Testis (tissue), 3 donors: Measurements from ENCODE around the gene LPP. TPM values are rescaled to one million over a fixed set of nuclear protein-coding genes. Genes with fewer than 3 reads are reported as not detected.
A peak's percentile ranks its signal among the peaks of the same experiment; 100 is the strongest.

Source experiments
- DNase-seq: peaks from one replicate; pipeline ENCODE4 v3.0.0-alpha.2; 2019
- H3K27ac ChIP-seq, 2 donors: fragments of 200-600 bp; sonication (generic); one replicate each; pipeline ENCODE4 v1.5.1; 2019
- H3K27me3 ChIP-seq: fragments of 200-600 bp; sonication (generic); one replicate; pipeline ENCODE4 v1.5.1; 2019
- H3K36me3 ChIP-seq: fragments of 200-600 bp; sonication (generic); one replicate; pipeline ENCODE4 v1.5.1; 2017; ENCODE audit warnings: low read depth; ENCODE audit errors: missing control alignments
- H3K4me1 ChIP-seq: fragments of 200-600 bp; sonication (generic); one replicate; pipeline ENCODE4 v1.5.1; 2019
- H3K4me3 ChIP-seq, 2 donors: fragments of 200-600 bp; sonication (generic); one replicate each; pipeline ENCODE4 v1.5.1; 2017 to 2019
- H3K9me3 ChIP-seq: fragments of 200-600 bp; sonication (generic); one replicate; pipeline ENCODE4 v1.5.1; 2017
- CTCF ChIP-seq, 3 experiments: fragments of 450-650 bp in 2 of 3; fragments of 200-600 bp in 1 of 3; sonication (generic) in 1 of 3; IDR thresholded peaks; one replicate each; pipeline ENCODE4 v1.5.1; 2016 to 2019; ENCODE audit warnings: antibody characterized with exemption in 3 of 3, mild to moderate bottlenecking in 2 of 3, moderate library complexity in 1 of 3
- POLR2A ChIP-seq: fragments of 450-650 bp; IDR thresholded peaks from one replicate; pipeline ENCODE4 v1.6.1; 2017; ENCODE audit warnings: antibody characterized with exemption, mild to moderate bottlenecking, moderate library complexity
- WGBS, 2 donors: methylation state at CpG; one replicate each; pipeline ENCODE4 v1.1.5; 2018; 5-methylcytosine and 5-hydroxymethylcytosine counted together
- intact Hi-C: fragments of 100-400 bp; cut with DNase I; formaldehyde crosslinking; loops from one replicate; pipeline ENCODE4 v1.15.1; 2023; ENCODE audit warnings: low total_unique reads
- polyA plus RNA-seq: library from polyadenylated mRNA; stranded (reverse); fragments of 350-450 nt; fragmentation: Illumina TruSeq; extraction: RNeasy Lipid Tissue Mini Kit (QIAGEN cat#74804); gene quantifications from one replicate; pipeline ENCODE4 v1.2.3, GENCODE V29; 2014; ENCODE audit warnings: low read depth, low replicate concordance; ENCODE audit not compliant: insufficient read depth
- total RNA-seq, 2 donors: library from RNA; depleted of rRNA; stranded (reverse); fragments of >200 nt; gene quantifications; one replicate each; pipeline ENCODE4 v1.2.3, GENCODE V29; 2016

The LPP gene
- total and polyA plus RNA-seq, 3 donors from 2014 or later, result 89.9 to 135 (median 132) TPM

- DNase-seq, result no peak
- 87 to 97% methylated on average over 3 of the region's 3 CpGs for WGBS, 2 donors
- Histone ChIP-seq H3K27me3 (no peaks in the 10 kb centered on the region), H3K36me3 (no peaks in the 10 kb centered on the region), H3K9me3 (no peaks in the 10 kb centered on the region), H3K4me3 (no peak overlapping the region), H3K27ac (no peak overlapping the region), H3K4me1 (peaks cover 16% of the 10 kb centered on the region)
- intact Hi-C loops, result no loop called here
- no peak for TF ChIP-seq POLR2A
- peak in 1 of 3 experiments; percentile 7 for TF ChIP-seq CTCF (IDR thresholded peaks at IDR 0.05)
Measured at GRCh38 chr3:188834349-188834748, 680.4 kb downstream of the LPP start.

- Histone ChIP-seq H3K27ac (no peak overlapping the region), H3K4me1 (no peaks in the 10 kb centered on the region), H3K4me3 (no peak overlapping the region), H3K36me3 (no peaks in the 10 kb centered on the region), H3K27me3 (no peaks in the 10 kb centered on the region), H3K9me3 (no peaks in the 10 kb centered on the region)
- 96% methylated on average over 8 of the region's 8 CpGs for WGBS, 2 donors
- intact Hi-C loops, result no loop called here
- TF ChIP-seq CTCF (IDR thresholded peaks at IDR 0.05) (no peak), POLR2A (no peak)
- no peak for DNase-seq
Measured at GRCh38 chr3:188839187-188839695, 685.3 kb downstream of the LPP start.

GRCh38 chr3:188840290-188840689 lies 686.3 kb downstream of the LPP start:
- DNase-seq, result no peak
- Histone ChIP-seq H3K4me3 (no peak overlapping the region), H3K27me3 (no peaks in the 10 kb centered on the region), H3K36me3 (no peaks in the 10 kb centered on the region), H3K27ac (no peak overlapping the region), H3K9me3 (no peaks in the 10 kb centered on the region), H3K4me1 (peaks cover 6% of the 10 kb centered on the region)
- 83 to 100% methylated on average over 1 of the region's 1 CpG for WGBS, 2 donors
- TF ChIP-seq POLR2A, result no peak
- no peak for TF ChIP-seq CTCF (IDR thresholded peaks at IDR 0.05)
- intact Hi-C loops, result no loop called here

GRCh38 chr3:188841906-188842305 lies 687.9 kb downstream of the LPP start:
- Histone ChIP-seq H3K36me3 (no peaks in the 10 kb centered on the region), H3K4me1 (peaks cover 17% of the 10 kb centered on the region), H3K27me3 (no peaks in the 10 kb centered on the region), H3K4me3 (no peak overlapping the region), H3K9me3 (no peaks in the 10 kb centered on the region), H3K27ac (no peak overlapping the region)
- intact Hi-C loops, result no loop called here
- TF ChIP-seq POLR2A, result no peak
- no peak for TF ChIP-seq CTCF (IDR thresholded peaks at IDR 0.05)
- no peak for DNase-seq
- 87 to 89% methylated on average over 3 of the region's 3 CpGs for WGBS, 2 donors

- H3K4me1 ChIP-seq, result peaks cover 17% of the 10 kb centered on the region
- no peak overlapping the region for H3K4me3 ChIP-seq
- WGBS, 2 donors, result 91 to 93% methylated on average over 1 of the region's 1 CpG
- no peak overlapping the region for H3K27ac ChIP-seq
- no peaks in the 10 kb centered on the region for H3K9me3 ChIP-seq
- TF ChIP-seq CTCF (IDR thresholded peaks at IDR 0.05), result no peak
- DNase-seq, result no peak
- intact Hi-C loops, result no loop called here
- H3K36me3 ChIP-seq, result no peaks in the 10 kb centered on the region
- no peaks in the 10 kb centered on the region for H3K27me3 ChIP-seq
Measured at GRCh38 chr3:188842639-188843038, 688.7 kb downstream of the LPP start.
